GM12864 (cell line): ENCODE measurements around the gene MED12L.

Experiments
- DNase-seq: peaks from one replicate; pipeline ENCODE4 v3.0.0-alpha.2; 2011; ENCODE audit warnings: low read depth
- H3K4me3 ChIP-seq: 2 replicates; pipeline ENCODE4 v1.5.1; 2011; ENCODE audit warnings: mild to moderate bottlenecking, low read depth, low read length, control low read depth
- TF ChIP-seq, protein P1 (sequence below): IDR thresholded peaks from 2 replicates; pipeline ENCODE4 v1.5.1; 2011; ENCODE audit warnings: low read depth, mild to moderate bottlenecking, moderate library complexity, low read length, control low read depth, inconsistent platforms; ENCODE audit errors: missing control alignments

The MED12L gene

DNA sequence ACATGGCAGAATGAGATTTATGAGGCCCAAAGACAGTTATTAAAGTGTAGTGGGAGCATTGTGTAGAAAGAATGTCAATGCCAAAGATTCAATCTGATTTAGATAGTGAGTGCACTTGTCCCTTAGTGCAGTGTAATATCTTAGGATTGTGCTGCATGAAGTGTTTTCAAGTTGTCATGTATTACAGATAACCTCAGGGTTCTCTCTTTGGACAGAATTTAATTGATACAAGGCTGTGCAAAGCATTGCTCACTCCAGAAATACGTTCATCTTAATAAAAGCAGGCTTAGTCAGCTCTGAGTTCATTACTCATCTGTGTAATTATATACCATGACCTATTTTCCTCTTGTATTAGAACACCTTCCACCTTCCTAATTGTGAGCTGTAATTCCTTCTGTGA is 133.6 kb downstream of the MED12L start:
- DNase-seq: no peak
- H3K4me3 ChIP-seq: no peak overlapping the region
- TF ChIP-seq, protein P1, sequence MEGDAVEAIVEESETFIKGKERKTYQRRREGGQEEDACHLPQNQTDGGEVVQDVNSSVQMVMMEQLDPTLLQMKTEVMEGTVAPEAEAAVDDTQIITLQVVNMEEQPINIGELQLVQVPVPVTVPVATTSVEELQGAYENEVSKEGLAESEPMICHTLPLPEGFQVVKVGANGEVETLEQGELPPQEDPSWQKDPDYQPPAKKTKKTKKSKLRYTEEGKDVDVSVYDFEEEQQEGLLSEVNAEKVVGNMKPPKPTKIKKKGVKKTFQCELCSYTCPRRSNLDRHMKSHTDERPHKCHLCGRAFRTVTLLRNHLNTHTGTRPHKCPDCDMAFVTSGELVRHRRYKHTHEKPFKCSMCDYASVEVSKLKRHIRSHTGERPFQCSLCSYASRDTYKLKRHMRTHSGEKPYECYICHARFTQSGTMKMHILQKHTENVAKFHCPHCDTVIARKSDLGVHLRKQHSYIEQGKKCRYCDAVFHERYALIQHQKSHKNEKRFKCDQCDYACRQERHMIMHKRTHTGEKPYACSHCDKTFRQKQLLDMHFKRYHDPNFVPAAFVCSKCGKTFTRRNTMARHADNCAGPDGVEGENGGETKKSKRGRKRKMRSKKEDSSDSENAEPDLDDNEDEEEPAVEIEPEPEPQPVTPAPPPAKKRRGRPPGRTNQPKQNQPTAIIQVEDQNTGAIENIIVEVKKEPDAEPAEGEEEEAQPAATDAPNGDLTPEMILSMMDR: no peak

DNA sequence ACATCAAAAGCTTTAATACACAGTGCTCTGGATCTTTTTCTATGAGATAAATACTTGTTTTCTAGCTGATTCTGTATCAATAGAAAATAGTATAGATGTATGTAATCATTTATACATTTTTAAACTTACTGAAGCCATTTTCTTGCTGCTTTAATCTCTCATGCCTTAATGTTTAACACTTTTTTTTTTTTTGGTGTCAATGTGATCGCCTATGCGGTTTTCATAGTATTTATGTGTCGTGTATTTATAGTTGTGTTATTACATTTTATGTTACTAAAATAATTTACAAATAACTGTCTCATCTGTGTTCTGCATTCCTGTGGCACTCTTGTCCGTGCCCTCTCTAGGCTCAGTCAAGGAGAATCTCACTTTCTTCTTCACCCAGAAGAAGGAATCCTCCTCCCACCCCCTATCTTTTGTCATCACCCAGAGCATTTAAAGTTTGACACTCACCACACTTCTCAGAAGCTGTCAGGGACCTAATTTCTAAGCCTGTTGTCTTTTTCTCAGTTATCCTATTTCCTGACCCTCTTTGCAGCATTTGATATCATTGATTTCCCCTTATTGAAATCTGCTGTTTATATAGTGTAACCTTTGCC is 138.9 kb downstream of the MED12L start:
- H3K4me3 ChIP-seq: no peak overlapping the region
- TF ChIP-seq, protein P1: no peak
- no peak for DNase-seq

DNA sequence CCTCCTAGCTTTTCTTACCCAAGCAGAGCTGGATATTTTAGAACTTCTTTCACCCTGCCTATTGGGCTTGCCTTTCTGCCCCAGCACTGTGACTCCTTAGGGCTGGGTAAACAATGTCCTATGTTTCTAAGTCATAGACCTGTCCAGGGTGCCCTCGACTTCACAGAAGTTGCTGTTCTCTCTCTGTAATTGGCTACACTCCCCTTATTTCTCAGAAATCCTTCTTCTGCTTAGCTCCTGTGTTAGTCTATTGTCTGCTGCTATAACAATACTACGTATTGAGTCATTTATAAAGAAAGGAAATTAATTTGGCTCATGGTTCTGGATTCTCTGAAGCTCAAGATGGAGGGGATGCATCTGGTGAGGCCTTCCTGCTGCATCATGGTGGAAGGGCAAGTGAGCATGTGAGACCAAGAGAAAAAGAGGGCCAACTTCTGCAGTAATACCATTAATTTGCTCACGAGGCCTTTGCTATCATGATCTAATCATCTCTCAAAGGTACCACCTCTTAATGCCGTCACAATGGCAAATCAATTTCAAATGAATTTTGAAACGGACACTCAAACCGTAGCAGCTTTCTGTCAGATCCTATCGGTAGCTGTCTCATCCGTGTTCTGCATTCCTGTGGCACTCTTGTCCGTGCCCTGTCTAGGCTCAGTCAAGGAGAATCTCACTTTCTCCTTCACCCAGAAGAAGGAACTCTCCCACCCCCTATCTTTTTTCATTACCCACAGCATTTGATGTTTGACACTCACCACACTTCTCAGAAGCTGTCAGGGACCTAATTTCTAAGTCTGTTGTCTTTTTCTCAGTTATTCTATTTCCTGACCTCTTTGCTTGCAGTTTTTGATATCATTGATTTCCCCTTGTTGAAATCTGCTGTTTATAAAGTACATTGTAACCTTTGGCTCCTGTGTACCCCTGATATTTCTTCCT is 139.8 kb downstream of the MED12L start:
- DNase-seq: no peak
- TF ChIP-seq, protein P1: no peak
- no peak overlapping the region for H3K4me3 ChIP-seq

DNA sequence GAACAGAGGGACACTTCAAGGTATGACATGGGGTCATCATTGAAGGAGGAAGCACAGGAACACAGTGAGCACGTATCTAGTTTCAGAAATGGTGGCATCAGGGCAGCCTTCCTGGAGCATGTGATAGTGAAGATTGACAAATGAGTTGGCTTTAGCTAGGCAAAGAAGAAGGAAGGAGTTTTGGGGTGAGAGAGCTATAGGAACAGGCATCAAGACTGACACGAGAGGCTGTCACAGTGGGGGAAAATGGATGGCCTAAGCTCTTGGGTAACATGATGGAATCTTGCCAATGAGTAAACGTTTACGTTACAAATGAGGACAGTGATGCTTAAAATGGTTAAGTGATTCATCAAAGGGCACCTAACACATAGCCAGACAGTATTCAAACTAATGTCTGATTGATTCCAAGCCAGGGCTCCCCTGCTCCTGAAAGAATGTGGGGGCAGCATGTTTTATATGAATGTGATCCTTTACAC is 140.7 kb downstream of the MED12L start:
- no peak for DNase-seq
- H3K4me3 ChIP-seq: no peak overlapping the region
- TF ChIP-seq, protein P1: no peak

DNA sequence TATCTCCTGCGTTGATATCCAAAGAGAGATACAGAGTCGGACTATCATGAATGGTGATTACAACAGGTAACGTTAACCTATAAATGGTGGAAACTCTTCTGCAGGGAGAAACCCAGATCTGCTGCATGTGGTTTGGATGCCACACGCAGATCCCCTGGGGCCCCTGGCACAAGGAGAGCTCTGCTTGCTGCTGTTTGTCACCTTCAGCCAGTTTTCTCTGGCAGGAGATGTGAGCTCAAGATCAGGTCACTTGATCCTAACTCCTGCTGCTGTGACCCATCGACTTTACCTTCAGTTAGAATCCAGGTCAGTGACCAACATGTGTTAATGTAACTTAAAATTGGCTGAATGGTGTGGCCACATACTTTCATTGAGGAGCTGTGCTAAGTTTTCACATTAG is 141.4 kb downstream of the MED12L start:
- TF ChIP-seq, protein P1: no peak
- DNase-seq: no peak
- no peak overlapping the region for H3K4me3 ChIP-seq

DNA sequence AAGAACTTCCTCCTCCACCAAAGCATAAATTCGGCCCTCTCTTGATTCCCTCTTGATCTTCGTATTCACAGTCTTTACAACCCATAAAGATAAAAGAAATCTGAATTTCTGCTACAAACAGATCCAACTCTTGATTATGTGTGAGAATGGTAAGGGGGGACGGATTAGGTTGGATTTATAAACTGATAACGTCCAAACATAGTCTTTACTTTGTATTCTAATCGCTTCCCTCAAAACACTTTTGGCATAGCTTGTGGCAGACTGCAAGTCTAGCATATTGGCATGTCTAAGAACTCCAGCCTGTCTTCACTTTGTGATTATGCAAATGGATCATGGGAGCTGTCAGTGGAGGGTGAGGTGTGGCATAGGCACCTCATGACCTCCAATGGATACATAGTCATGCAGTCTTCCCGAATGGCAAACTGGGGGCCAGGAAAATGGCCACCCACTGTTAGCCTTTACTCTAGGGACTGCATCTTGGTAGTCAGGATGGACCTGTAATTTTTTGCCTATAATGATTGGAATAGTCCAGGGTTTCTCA is 141.9 kb downstream of the MED12L start:
- TF ChIP-seq, protein P1: no peak
- H3K4me3 ChIP-seq: no peak overlapping the region
- DNase-seq: no peak
